HepG2 (cell line): ENCODE measurements around the gene KMT2A. TPM values are rescaled to one million over a fixed set of nuclear protein-coding genes. Genes with fewer than 3 reads are reported as not detected.

ENCODE experiments used
- AHDC1 ChIP-seq: sonication (generic); formaldehyde crosslinking; IDR thresholded peaks from 2 replicates; pipeline ENCODE4 v1.5.1; 2020; ENCODE audit warnings: mild to moderate bottlenecking, missing genetic modification reagents, borderline replicate concordance
- HOXA5 ChIP-seq: sonication (generic); formaldehyde crosslinking; IDR thresholded peaks from 2 replicates; pipeline ENCODE4 v1.4.0; 2020; ENCODE audit warnings: missing genetic modification reagents
- KLF11 ChIP-seq: IDR thresholded peaks from 2 replicates; pipeline ENCODE4 v1.6.1; 2016; ENCODE audit warnings: missing compliant biosample characterization
- MXD1 ChIP-seq: sonication (generic); formaldehyde crosslinking; IDR thresholded peaks from 2 replicates; pipeline ENCODE4 v1.4.0; 2020; ENCODE audit warnings: mild to moderate bottlenecking, missing genetic modification reagents
- SOX6 ChIP-seq, 2 experiments: fragments of 450-650 bp in 1 of 2; sonication (generic) in 1 of 2; formaldehyde crosslinking in 1 of 2; IDR thresholded peaks; 2 replicates each; pipeline versions ENCODE4 v1.4.0 to v1.6.1; 2017 to 2020; ENCODE audit warnings: antibody characterized with exemption in 1 of 2, mild to moderate bottlenecking in 1 of 2, missing genetic modification reagents in 1 of 2
- TFAP4 ChIP-seq: sonication (generic); IDR thresholded peaks from 2 replicates; pipeline ENCODE4 v1.6.1; 2016; ENCODE audit warnings: low read depth, borderline replicate concordance
- TGIF2 ChIP-seq: IDR thresholded peaks from 2 replicates; pipeline ENCODE4 v1.6.1; 2016; ENCODE audit warnings: control low read depth, missing compliant biosample characterization
- ZNF142 ChIP-seq: sonication (generic); formaldehyde crosslinking; IDR thresholded peaks from 2 replicates; pipeline ENCODE4 v1.4.0; 2020; ENCODE audit warnings: missing genetic modification reagents
- ZNF383 ChIP-seq: sonication (generic); formaldehyde crosslinking; IDR thresholded peaks from 2 replicates; pipeline ENCODE4 v1.4.0; 2020; ENCODE audit warnings: missing genetic modification reagents, mild to moderate bottlenecking, borderline replicate concordance
- ZNF710 ChIP-seq: sonication (generic); formaldehyde crosslinking; IDR thresholded peaks from 2 replicates; pipeline ENCODE4 v1.5.0; 2020; ENCODE audit warnings: mild to moderate bottlenecking, missing genetic modification reagents, borderline replicate concordance
- ZNF740 ChIP-seq: sonication (generic); formaldehyde crosslinking; IDR thresholded peaks from 2 replicates; pipeline ENCODE4 v1.4.0; 2020; ENCODE audit warnings: missing genetic modification reagents
- polyA plus RNA-seq, 8 experiments: library from polyadenylated mRNA; depleted of rRNA in 3 of 8; stranded (reverse) in 7 of 8; unstranded in 1 of 8; fragments of >200 nt; fragmentation: Illumina TruSeq in 4 of 8; extraction: Trizol in 4 of 8; gene quantifications; 2 replicates each; pipeline versions ENCODE4 v1.2.1 to v1.2.3, GENCODE V29; 2011 to 2016; ENCODE audit warnings: low read depth in 4 of 8, missing spikeins in 1 of 8, mixed read lengths in 1 of 8; ENCODE audit not compliant: insufficient read depth in 1 of 8
- total RNA-seq, 5 experiments: library from RNA; depleted of rRNA; stranded (reverse); fragments of >200 nt; fragmentation: Illumina TruSeq; extraction: Trizol; gene quantifications; 2 replicates each; pipeline ENCODE4 v1.2.3, GENCODE V29; 2016; ENCODE audit warnings: low read depth in 1 of 5

Gene KMT2A
- total and polyA plus RNA-seq, 2 of the 13 experiments (the other 11 are each of a cell fraction or from before 2014, with no cell fraction given) = 12.4 to 20.0 TPM

GRCh38 chr11:118572061-118572980 is 136.0 kb downstream of the KMT2A start, which contains the start of gene ARCN1 (continued):
- TF ChIP-seq ZNF142 (CRISPR knock-in tag) (no peak), KLF11 (no peak), ZNF710 (CRISPR knock-in tag) (no peak; the same call in 1 of the 2 replicates), TFAP4 (peak; percentile 70; the same call in 1 of the 2 replicates), TGIF2 (CRISPR knock-in tag) (peak; percentile 6; the same call in 1 of the 2 replicates), ZNF383 (CRISPR knock-in tag) (no peak), SOX6 (IDR thresholded peaks at IDR 0.05) (no peak), SOX6 (CRISPR knock-in tag; IDR thresholded peaks at IDR 0.05) (no peak), MXD1 (CRISPR knock-in tag) (no peak), AHDC1 (CRISPR knock-in tag) (no peak), ZNF740 (CRISPR knock-in tag) (peak; percentile 44; the same call in 1 of the 2 replicates), HOXA5 (CRISPR knock-in tag) (no peak)
